Endometrium (tissue), 2 donors: ENCODE measurements around the gene OR52A1.

Source experiments
- FAIRE-seq: peaks from 2 replicates; lab custom pipeline; 2012; peaks lifted over from hg19 to GRCh38; lab: Jason Lieb, UNC
- donor health status: control.
- donor health status: control.

Gene OR52A1

DNA sequence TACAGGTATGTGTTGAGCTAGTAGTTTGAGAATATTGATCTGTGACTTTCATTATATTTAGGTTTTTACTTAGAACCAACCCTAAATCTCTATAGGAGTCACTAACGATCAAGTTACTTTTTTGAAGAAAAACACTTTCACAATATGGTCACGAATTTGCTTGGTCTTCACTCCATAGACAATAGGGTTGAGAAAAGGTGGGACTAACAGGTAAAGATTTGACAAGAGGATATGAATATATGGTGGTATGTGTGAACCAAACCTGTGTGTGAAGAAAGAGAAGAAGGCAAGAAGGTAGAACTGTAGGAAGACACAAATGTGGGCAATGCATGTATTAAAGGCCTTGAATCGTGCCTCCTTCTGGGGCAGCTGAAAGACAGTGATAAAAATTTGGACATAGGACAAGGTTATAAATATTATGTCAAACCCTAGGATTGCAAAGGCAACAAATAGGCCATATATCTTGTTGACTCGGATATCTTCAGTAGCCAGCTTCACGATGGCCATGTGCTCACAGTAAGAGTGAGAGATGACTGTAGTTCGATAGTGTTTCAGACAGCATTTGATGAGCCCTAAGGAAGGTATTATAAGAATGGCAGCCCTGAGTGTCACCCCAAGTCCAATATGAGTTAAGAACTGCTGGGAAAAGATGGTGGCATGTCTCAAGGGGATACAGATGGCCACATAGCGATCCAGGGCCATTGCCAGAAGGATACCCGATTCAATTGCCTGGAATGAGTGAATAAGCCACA is 22.8 kb downstream of the OR52A1 start:
- no peak for FAIRE-seq

GRCh38 chr11:5129457-5129877 is 25.1 kb downstream of the OR52A1 start:
- no peak for FAIRE-seq

GRCh38 chr11:5124891-5125620 is 29.5 kb downstream of the OR52A1 start:
- no peak for FAIRE-seq

GRCh38 chr11:5123802-5124521 is 30.6 kb downstream of the OR52A1 start:
- FAIRE-seq = no peak

- FAIRE-seq = no peak
Observed at GRCh38 chr11:5118893-5119292, 35.7 kb downstream of the OR52A1 start.

DNA sequence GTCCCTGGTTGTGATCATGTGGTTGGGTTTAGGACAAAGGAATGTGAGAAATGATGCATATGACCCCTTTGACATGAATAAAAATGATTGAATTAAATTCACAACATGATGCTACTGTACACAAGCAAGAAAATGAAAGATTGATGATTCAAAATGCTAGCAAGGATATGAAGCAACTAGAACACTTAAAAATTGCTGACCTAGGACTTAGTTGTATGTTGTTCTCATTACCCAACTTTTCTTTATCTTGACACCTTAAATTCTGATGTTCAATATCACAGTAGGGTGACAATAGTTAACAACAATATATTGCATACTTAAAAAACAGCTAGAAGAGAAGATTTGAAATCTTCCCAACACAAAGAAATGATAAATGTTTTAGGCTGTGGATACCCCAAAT is 37.0 kb downstream of the OR52A1 start:
- FAIRE-seq = no peak

DNA sequence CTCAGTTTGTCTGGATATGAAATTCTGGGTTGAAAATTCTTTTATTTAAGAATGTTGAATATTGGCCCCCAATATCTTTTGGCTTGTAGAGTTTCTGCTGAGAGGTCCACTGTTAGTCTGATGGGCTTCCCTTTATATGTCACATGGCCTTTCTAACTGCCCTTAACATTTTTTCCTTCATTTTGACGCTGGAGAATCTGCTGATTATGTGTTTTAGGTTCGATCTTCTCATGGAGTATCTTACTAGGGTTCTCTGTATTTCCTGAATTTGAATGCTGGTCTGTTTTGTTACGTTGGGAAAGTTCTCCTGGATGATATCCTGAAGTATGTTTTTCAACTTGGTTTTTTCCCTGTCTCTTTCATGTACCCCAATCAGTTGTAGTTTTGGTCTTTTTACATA is 39.2 kb downstream of the OR52A1 start:
- FAIRE-seq = no peak

DNA sequence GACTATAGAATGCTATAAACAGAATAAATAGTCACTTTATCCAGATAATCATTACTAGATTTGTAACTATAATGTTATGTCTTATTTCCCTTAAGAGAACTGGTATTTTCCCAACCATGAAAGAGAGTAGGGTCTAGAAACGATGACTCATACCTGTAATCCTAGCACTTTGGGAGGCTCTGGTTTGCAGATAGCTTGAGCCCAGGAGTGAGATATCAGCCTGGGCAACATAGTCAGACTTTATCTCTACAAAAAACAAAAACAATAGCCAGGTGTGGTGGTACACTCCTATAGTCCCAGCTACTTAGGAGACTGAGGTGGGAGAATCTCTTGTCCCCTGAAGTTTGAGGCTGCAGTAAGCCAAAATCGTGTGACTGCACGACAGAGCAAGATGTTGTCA is 47.3 kb downstream of the OR52A1 start:
- FAIRE-seq = no peak

GRCh38 chr11:5103066-5103465 is 51.5 kb downstream of the OR52A1 start:
- no peak for FAIRE-seq

DNA sequence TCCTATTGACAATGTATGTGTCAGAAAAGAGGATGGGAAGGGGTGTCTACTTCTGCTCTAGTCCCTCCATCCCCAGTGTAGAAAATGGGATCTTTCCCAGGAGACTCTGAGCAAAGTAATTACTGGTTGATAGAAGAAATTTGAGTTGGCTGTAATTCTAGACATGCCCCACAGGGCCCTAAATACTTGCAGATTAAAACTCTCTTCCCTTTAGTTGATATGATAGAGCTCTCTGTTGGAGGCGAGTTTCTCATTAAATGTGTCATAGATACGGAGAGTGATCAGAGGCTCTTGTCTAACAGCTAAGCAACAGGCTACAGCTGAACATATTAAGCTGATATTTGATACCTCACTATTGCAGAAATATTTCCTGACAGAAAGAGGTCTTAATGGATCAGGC is 52.3 kb downstream of the OR52A1 start:
- no peak for FAIRE-seq

DNA sequence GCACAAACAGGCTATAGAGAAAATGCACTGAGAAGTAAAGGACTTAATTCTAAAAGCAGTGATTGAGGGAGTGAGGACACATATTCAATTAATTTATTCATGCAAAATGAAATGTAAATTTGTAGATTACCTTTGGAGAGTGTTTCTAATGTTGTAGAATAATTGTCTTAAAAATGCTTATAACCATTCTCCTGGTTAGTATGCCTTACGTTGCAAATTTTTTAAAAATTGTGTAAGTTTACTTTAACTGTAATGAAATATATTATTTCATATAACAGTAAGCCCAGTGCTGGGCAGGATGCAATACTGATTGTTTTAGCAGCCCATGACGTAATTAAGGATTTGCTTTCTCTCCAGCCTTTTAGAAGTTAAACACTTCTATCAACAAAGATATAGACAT is 58.5 kb downstream of the OR52A1 start:
- no peak for FAIRE-seq
